Activated B cell treated with CpG ODN at 0.5 μM for 24 hours (primary cell): ENCODE data around the gene LRRC3. TPM values are rescaled to one million over a fixed set of nuclear protein-coding genes. Genes with fewer than 3 reads are reported as not detected.

Experiments used
- ATAC-seq: fragments of 200-7000 bp; cut with Tn5 transposase; one replicate; pipeline ENCODE4 v1.10.0; 2021; ENCODE audit warnings: low read depth, mild to moderate bottlenecking, moderate library complexity
- CTCF ChIA-PET: fragments of 350-600 bp; sonication (Branson Sonifier 250); formaldehyde crosslinking; loops from one replicate; lab custom pipeline; 2021; ENCODE audit warnings: antibody characterized with exemption; lab: Charles Lee
- POLR2A ChIA-PET: fragments of 350-600 bp; sonication (Branson Sonifier 250); formaldehyde crosslinking; loops from one replicate; lab custom pipeline; 2021; ENCODE audit warnings: antibody characterized with exemption; lab: Charles Lee
- DNase-seq: peaks from one replicate; pipeline ENCODE4 v3.0.0; 2022
- H3K27ac Mint-ChIP-seq: one replicate; pipeline ENCODE4 v1.8.0; 2020; ENCODE audit warnings: mixed read lengths
- H3K27me3 Mint-ChIP-seq: one replicate; pipeline ENCODE4 v1.8.0; 2021; ENCODE audit warnings: mixed read lengths
- H3K36me3 Mint-ChIP-seq: one replicate; pipeline ENCODE4 v1.8.0; 2021; ENCODE audit warnings: low read depth, mixed read lengths
- H3K4me1 Mint-ChIP-seq: one replicate; pipeline ENCODE4 v1.8.0; 2021; ENCODE audit warnings: mixed read lengths
- H3K4me3 Mint-ChIP-seq: one replicate; pipeline ENCODE4 v1.8.0; 2020; ENCODE audit warnings: mild to moderate bottlenecking, mixed read lengths
- H3K9me3 Mint-ChIP-seq: one replicate; pipeline ENCODE4 v1.8.0; 2020; ENCODE audit warnings: mixed read lengths
- intact Hi-C: fragments of 100-400 bp; cut with micrococcal nuclease; formaldehyde crosslinking; loops from one replicate; pipeline ENCODE4 v1.15.1; 2024
- total RNA-seq: library from RNA; stranded (reverse); gene quantifications from 2 replicates; pipeline ENCODE4 v1.2.3, GENCODE V29; 2022
- TF ChIP-seq, protein P1 (sequence below): fragments of 200-600 bp; IDR thresholded peaks from one replicate; pipeline ENCODE4 v1.8.0; 2022; ENCODE audit warnings: antibody characterized with exemption, mild to moderate bottlenecking

The LRRC3 gene
- total RNA-seq, 1 donor from 2014 or later: 1.00 TPM

DNA sequence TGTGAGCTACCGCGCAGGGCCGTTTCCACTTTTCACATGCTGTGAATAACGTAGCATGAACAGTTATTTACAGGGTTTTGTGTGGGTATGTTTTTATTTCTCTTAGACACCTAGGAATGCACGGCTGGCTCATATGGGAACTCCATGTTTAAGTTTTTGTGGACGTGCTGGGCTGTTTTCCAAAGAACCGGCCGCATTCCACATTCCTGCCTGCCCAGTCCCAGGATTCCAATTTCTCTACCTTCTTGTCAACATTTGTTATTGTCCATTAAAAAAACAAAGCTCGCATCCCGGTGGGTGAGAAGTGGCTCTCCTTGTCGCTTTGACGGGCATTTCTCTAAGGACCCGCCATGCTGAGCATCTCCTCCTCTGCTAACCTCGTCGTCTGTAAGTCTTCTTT lies 47.1 kb upstream of the LRRC3 start:
- Mint-ChIP-seq H3K4me3 (no peak overlapping the region), H3K27ac (no peak overlapping the region), H3K27me3 (no peaks in the 10 kb centered on the region), H3K4me1 (no peaks in the 10 kb centered on the region), H3K36me3 (peaks cover 2% of the 10 kb centered on the region), H3K9me3 (peaks cover 2% of the 10 kb centered on the region)
- ChIA-PET POLR2A (no interaction called here), CTCF (no interaction called here)
- ATAC-seq (no peak), DNase-seq (no peak)
- intact Hi-C loops: no loop called here
- TF ChIP-seq, protein P1, sequence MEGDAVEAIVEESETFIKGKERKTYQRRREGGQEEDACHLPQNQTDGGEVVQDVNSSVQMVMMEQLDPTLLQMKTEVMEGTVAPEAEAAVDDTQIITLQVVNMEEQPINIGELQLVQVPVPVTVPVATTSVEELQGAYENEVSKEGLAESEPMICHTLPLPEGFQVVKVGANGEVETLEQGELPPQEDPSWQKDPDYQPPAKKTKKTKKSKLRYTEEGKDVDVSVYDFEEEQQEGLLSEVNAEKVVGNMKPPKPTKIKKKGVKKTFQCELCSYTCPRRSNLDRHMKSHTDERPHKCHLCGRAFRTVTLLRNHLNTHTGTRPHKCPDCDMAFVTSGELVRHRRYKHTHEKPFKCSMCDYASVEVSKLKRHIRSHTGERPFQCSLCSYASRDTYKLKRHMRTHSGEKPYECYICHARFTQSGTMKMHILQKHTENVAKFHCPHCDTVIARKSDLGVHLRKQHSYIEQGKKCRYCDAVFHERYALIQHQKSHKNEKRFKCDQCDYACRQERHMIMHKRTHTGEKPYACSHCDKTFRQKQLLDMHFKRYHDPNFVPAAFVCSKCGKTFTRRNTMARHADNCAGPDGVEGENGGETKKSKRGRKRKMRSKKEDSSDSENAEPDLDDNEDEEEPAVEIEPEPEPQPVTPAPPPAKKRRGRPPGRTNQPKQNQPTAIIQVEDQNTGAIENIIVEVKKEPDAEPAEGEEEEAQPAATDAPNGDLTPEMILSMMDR: no peak

DNA sequence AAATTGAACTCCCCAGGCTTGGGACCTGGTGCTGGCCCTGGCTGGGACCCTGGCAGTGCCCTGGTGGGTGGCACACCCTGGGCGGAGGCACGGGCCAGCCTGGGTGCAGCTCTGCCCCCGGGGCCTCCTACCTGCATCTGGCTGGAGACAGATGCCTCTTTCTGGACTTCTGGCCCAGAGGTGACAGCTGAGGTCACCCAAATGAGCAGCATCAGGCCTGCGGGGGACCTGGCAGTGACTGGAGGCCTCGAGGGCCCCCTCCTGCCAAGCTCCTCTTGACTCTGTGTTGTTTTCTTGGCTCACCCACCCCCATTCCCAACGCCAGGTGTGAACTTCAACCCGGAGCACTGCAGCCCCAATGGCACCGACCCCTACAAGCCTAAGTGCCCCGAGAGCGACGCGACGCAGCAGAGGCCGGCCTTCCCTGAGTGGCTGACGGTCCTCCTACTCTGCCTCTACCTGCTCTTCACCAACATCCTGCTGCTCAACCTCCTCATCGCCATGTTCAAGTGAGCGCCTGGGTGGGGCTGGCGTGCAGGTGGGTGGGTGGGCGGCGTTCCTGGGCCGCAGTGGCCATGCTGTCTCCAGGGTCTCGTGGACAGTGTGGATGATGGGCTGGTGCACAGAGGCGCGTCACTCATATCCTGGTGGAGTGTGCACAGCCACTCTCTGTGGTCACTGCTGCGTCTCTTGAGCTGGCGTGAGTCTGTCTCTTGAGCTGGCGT lies 41.6 kb upstream of the LRRC3 start:
- TF ChIP-seq, protein P1: no peak
- Mint-ChIP-seq H3K27ac (no peak overlapping the region), H3K4me1 (no peaks in the 10 kb centered on the region), H3K9me3 (no peaks in the 10 kb centered on the region), H3K4me3 (no peak overlapping the region), H3K36me3 (no peaks in the 10 kb centered on the region), H3K27me3 (no peaks in the 10 kb centered on the region)
- ATAC-seq: no peak
- CTCF ChIA-PET: no interaction called here
- intact Hi-C loops: no loop called here
- POLR2A ChIA-PET: no interaction called here
- DNase-seq: no peak

DNA sequence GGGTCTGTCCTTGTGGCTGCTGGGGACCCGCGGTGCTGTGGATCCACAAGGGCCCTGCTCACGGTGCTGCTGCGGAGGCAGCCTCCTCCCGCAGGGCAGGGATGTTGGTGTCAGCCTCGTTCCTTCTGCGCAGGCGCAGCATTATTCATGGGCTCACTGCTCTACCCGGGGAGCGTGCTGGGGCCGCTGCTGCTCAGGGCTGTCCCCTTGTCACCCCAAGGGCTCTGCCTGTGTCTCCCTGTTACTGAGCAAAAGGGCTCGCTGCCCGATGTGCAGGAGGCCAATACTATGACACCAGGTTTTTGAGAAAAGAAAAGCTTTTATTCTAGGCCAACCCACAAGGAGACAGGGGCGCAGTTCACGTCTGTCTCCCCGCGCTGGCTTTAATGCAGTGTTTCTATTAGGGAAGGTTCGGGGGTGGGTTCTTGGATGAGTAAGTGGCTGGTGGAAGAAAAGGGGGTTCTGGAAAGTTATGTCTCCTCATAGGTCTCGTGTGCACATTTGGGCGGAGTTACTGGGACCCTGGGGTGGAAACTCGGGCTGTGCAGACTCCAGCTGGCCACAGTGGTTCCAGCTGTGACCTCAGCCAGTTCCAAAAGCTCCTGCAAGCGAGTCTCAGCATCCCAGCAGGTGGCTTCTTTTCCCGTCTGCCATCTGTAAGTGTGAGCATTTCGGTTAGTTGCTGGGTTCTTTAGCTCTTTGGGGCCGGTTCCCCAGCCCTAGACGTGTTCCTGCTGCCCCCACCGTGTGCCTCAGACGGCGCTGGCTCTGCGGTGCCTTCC lies 40.8 kb upstream of the LRRC3 start:
- no peaks in the 10 kb centered on the region for H3K36me3 Mint-ChIP-seq
- intact Hi-C loops: no loop called here
- ChIA-PET CTCF (no interaction called here), POLR2A (no interaction called here)
- no peaks in the 10 kb centered on the region for H3K9me3 Mint-ChIP-seq
- H3K27me3 Mint-ChIP-seq: no peaks in the 10 kb centered on the region
- TF ChIP-seq, protein P1: no peak
- H3K27ac Mint-ChIP-seq: no peak overlapping the region
- no peaks in the 10 kb centered on the region for H3K4me1 Mint-ChIP-seq
- no peak overlapping the region for H3K4me3 Mint-ChIP-seq
- DNase-seq: no peak
- no peak for ATAC-seq

DNA sequence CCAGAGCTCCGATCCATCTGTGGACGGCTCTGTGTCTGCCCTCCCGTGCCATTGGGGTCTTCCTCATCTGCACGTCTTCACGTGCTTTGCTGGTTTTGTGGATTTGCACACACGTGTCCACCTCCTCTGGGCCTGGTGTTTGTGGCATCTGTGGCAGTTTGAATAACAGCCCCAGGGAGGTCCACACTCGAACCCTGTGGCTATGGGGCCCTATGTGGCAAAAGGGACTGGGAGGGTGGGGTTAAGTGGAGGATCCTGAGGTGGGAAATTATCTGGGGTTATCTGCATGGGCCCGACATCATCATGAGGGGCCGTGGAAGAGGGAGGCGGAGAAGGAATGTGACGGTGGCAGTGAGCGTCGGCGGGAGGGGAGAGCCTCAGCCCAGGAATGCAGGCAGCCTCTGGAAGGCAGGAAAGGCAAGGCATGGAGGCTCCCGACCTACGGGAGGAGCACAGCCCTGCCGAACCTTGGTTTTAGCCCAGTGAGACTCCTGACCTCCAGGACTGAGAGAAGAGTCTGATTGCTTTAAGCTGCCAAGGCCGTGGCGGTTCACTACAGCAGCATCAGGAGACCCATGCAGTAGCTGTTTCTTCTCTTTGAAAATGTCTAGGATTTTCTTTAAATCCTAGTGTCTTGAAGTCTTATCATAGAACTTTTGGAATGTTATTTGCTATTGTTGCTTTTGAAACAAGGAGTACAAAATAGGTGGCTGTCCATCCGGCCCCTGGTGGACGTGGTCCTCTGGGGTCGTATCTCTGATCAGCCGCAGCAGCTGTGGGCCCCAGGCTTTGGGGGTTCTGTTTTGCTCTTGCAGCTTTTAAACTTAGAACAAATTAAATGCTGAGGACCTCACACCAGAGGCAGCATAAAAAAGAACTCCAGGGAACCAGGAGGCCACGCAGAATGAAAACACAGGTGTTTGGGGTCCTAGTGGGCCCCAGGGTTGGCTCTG lies 40.0 kb upstream of the LRRC3 start:
- Mint-ChIP-seq H3K4me3 (no peak overlapping the region), H3K36me3 (no peaks in the 10 kb centered on the region), H3K27me3 (no peaks in the 10 kb centered on the region), H3K9me3 (no peaks in the 10 kb centered on the region), H3K27ac (no peak overlapping the region), H3K4me1 (no peaks in the 10 kb centered on the region)
- TF ChIP-seq, protein P1: no peak
- DNase-seq: no peak
- POLR2A ChIA-PET: no interaction called here
- CTCF ChIA-PET: no interaction called here
- no peak for ATAC-seq
- intact Hi-C loops: no loop called here
